Loucy (cell line): Measurements from ENCODE around the gene CILP.

Experiments
- H2AFZ ChIP-seq: fragments of 200-600 bp; sonication (generic); 2 replicates; pipeline ENCODE4 v1.6.0; 2016; ENCODE audit warnings: antibody characterized with exemption, mild to moderate bottlenecking, low read length, moderate library complexity
- H3F3A ChIP-seq: fragments of 200-600 bp; 2 replicates; pipeline ENCODE4 v1.6.0; 2016; ENCODE audit warnings: antibody characterized with exemption, low read depth, mild to moderate bottlenecking
- H3K27me3 ChIP-seq: fragments of 200-600 bp; sonication (generic); 2 replicates; pipeline ENCODE4 v1.6.1; 2014; ENCODE audit warnings: low read length, mild to moderate bottlenecking; ENCODE audit not compliant: insufficient read depth, poor library complexity, severe bottlenecking
- H3K36me3 ChIP-seq: fragments of 200-600 bp; sonication (generic); 2 replicates; pipeline ENCODE4 v1.6.1; 2016; ENCODE audit warnings: low read length; ENCODE audit not compliant: insufficient read depth
- H3K4me1 ChIP-seq: fragments of 200-600 bp; sonication (generic); 2 replicates; pipeline ENCODE4 v1.5.1; 2014; ENCODE audit warnings: low read length, mild to moderate bottlenecking; ENCODE audit not compliant: insufficient read depth, poor library complexity, severe bottlenecking
- H3K4me2 ChIP-seq: fragments of 200-600 bp; sonication (generic); 2 replicates; pipeline ENCODE4 v1.6.0; 2014; ENCODE audit warnings: antibody characterized with exemption, low read length, low read depth, mild to moderate bottlenecking; ENCODE audit not compliant: poor library complexity, severe bottlenecking
- H3K4me3 ChIP-seq: fragments of 200-600 bp; sonication (generic); 2 replicates; pipeline ENCODE4 v1.5.1; 2014; ENCODE audit warnings: low read length, mild to moderate bottlenecking, mixed read lengths; ENCODE audit not compliant: poor library complexity, severe bottlenecking
- H3K79me2 ChIP-seq: fragments of 200-600 bp; sonication (generic); 2 replicates; pipeline ENCODE4 v1.6.1; 2014; ENCODE audit warnings: low read length; ENCODE audit not compliant: insufficient read depth
- H3K9ac ChIP-seq: fragments of 200-600 bp; sonication (generic); 2 replicates; pipeline ENCODE4 v1.6.0; 2014; ENCODE audit warnings: mild to moderate bottlenecking, low read depth, low read length, moderate library complexity; ENCODE audit not compliant: poor library complexity, severe bottlenecking
- H3K9me2 ChIP-seq: fragments of 200-600 bp; sonication (generic); replicated peaks from 2 replicates; pipeline ENCODE4 v1.6.1; 2016; ENCODE audit warnings: low read depth, low read length, mixed read lengths
- H3K9me3 ChIP-seq: fragments of 200-600 bp; sonication (generic); 2 replicates; pipeline ENCODE4 v1.6.1; 2014; ENCODE audit warnings: mild to moderate bottlenecking, antibody characterized with exemption, low read length, low read depth; ENCODE audit not compliant: insufficient read depth
- H4K20me1 ChIP-seq: fragments of 200-600 bp; sonication (generic); 2 replicates; pipeline ENCODE4 v1.6.0; 2014; ENCODE audit warnings: antibody characterized with exemption, low read length, mild to moderate bottlenecking; ENCODE audit not compliant: insufficient read depth, poor library complexity, severe bottlenecking
- CTCF ChIP-seq: fragments of 200-600 bp; sonication (generic); conservative IDR thresholded peaks from 2 replicates; pipeline ENCODE4 v1.5.1; 2014; ENCODE audit warnings: mild to moderate bottlenecking, antibody characterized with exemption, low read length
- EZH2phosphoT487 ChIP-seq: fragments of 200-600 bp; IDR thresholded peaks from 2 replicates; pipeline ENCODE4 v1.6.1; 2018; ENCODE audit warnings: antibody characterized with exemption, mild to moderate bottlenecking, moderate library complexity, borderline replicate concordance

Gene CILP

GRCh38 chr15:65217526-65218482 is 6.5 kb upstream of the CILP start:
- H3K4me2 ChIP-seq = no peak overlapping the region

GRCh38 chr15:65215496-65215895 is 4.2 kb upstream of the CILP start:
- no peak overlapping the region for H2AFZ ChIP-seq
- no peak overlapping the region for H3K4me2 ChIP-seq
- H3K36me3 ChIP-seq = no peaks in the 10 kb centered on the region
- H3F3A ChIP-seq = no peaks in the 10 kb centered on the region
- H4K20me1 ChIP-seq = no peaks in the 10 kb centered on the region
- no peaks in the 10 kb centered on the region for H3K27me3 ChIP-seq
- no peaks in the 10 kb centered on the region for H3K9me2 ChIP-seq
- H3K4me1 ChIP-seq = no peaks in the 10 kb centered on the region
- H3K9me3 ChIP-seq = no peaks in the 10 kb centered on the region
- no peak overlapping the region for H3K9ac ChIP-seq
- TF ChIP-seq CTCF (no peak), EZH2phosphoT487 (no peak)
- H3K79me2 ChIP-seq = no peaks in the 10 kb centered on the region
- H3K4me3 ChIP-seq = no peak overlapping the region

More at GRCh38 chr15:65217526-65218482, 6.5 kb upstream of the CILP start:
- Histone ChIP-seq H2AFZ (no peak overlapping the region), H3K36me3 (no peaks in the 10 kb centered on the region), H3K79me2 (no peaks in the 10 kb centered on the region), H3F3A (no peaks in the 10 kb centered on the region), H3K9me3 (no peaks in the 10 kb centered on the region), H3K27me3 (no peaks in the 10 kb centered on the region), H3K9ac (no peak overlapping the region), H3K9me2 (no peaks in the 10 kb centered on the region), H4K20me1 (no peaks in the 10 kb centered on the region), H3K4me3 (no peak overlapping the region), H3K4me1 (no peaks in the 10 kb centered on the region)
- TF ChIP-seq EZH2phosphoT487 (no peak), CTCF (no peak)

GRCh38 chr15:65214010-65214409 is 2.7 kb upstream of the CILP start:
- no peak overlapping the region for H3K9ac ChIP-seq
- H3K9me2 ChIP-seq = no peaks in the 10 kb centered on the region
- no peaks in the 10 kb centered on the region for H3K79me2 ChIP-seq
- H3K36me3 ChIP-seq = no peaks in the 10 kb centered on the region
- TF ChIP-seq EZH2phosphoT487 = no peak
- TF ChIP-seq CTCF = no peak
- no peaks in the 10 kb centered on the region for H3K4me1 ChIP-seq
- H4K20me1 ChIP-seq = no peaks in the 10 kb centered on the region
- no peaks in the 10 kb centered on the region for H3F3A ChIP-seq
- H2AFZ ChIP-seq = no peak overlapping the region
- H3K27me3 ChIP-seq = no peaks in the 10 kb centered on the region
- no peak overlapping the region for H3K4me3 ChIP-seq
- no peak overlapping the region for H3K4me2 ChIP-seq
- H3K9me3 ChIP-seq = no peaks in the 10 kb centered on the region
